GM12878 (cell line): ENCODE results near the gene MTSS2. TPM values are rescaled to one million over a fixed set of nuclear protein-coding genes. Genes with fewer than 3 reads are reported as not detected.

Source experiments
- ATAC-seq: fragments of 200-7000 bp; cut with Tn5 transposase; 3 replicates; pipeline ENCODE4 v1.9.1; 2020; ENCODE audit warnings: mild to moderate bottlenecking, moderate library complexity
- BruUV-seq: library from RNA; stranded (reverse); fragments of 400-500 nt; replicated peaks from 2 replicates; lab custom pipeline; 2021; lab: Mats Ljungman, UMichigan
- CTCF ChIA-PET: fragments of 300-600 bp; sonication (Branson Sonifier 250); formaldehyde crosslinking; extraction: SDS; loops from one replicate; lab custom pipeline; 2021; ENCODE audit warnings: inconsistent platforms; lab: Yijun Ruan, JAX
- POLR2A ChIA-PET: fragments of 350-600 bp; formaldehyde crosslinking; extraction: SDS; loops from one replicate; lab custom pipeline; 2021; ENCODE audit warnings: inconsistent platforms; lab: Charles Lee
- RAD21 ChIA-PET: fragments of 300-600 bp; sonication (Branson Sonifier 250); formaldehyde crosslinking; loops from one replicate; lab custom pipeline; 2023; ENCODE audit warnings: antibody characterized with exemption; ENCODE audit not compliant: unreplicated experiment; lab: Charles Lee
- SMC1A ChIA-PET: fragments of 300-600 bp; sonication (Branson Sonifier 250); formaldehyde crosslinking; loops from one replicate; lab custom pipeline; 2023; ENCODE audit not compliant: unreplicated experiment, uncharacterized antibody; lab: Charles Lee
- DNase-seq: peaks from one replicate; pipeline ENCODE4 v3.0.0-alpha.2; 2011; ENCODE audit warnings: low read depth, low spot score
- FAIRE-seq: peaks from 3 replicates; lab custom pipeline; 2011; peaks lifted over from hg19 to GRCh38; lab: Jason Lieb, UNC
- H2AFZ ChIP-seq: 2 replicates; pipeline ENCODE4 v1.6.0; 2011; ENCODE audit warnings: low read depth, low read length, control low read depth; ENCODE audit not compliant: control insufficient read depth
- H3K27ac ChIP-seq: 2 replicates; pipeline ENCODE4 v1.5.1; 2011; ENCODE audit warnings: control low read depth; ENCODE audit not compliant: control insufficient read depth, insufficient read depth
- H3K27me3 ChIP-seq, 2 experiments: replicated peaks in 1 of 2; 2 replicates each; pipeline versions ENCODE4 v1.6.0 to v1.6.1; 2011; ENCODE audit warnings: low read length in 1 of 2; ENCODE audit not compliant: control insufficient read depth in 2 of 2, insufficient read depth in 2 of 2
- H3K36me3 ChIP-seq, 2 experiments: 2 replicates each; pipeline ENCODE4 v1.5.1; 2011; ENCODE audit warnings: low read length in 1 of 2; ENCODE audit not compliant: control insufficient read depth in 2 of 2, insufficient read depth in 2 of 2
- H3K4me1 ChIP-seq: 2 replicates; pipeline ENCODE4 v1.6.1; 2011; ENCODE audit warnings: mild to moderate bottlenecking, low read length, moderate library complexity, mixed read lengths; ENCODE audit not compliant: control insufficient read depth, insufficient read depth
- H3K4me2 ChIP-seq: 2 replicates; pipeline ENCODE4 v1.6.0; 2011; ENCODE audit warnings: control low read depth; ENCODE audit not compliant: control insufficient read depth, insufficient read depth
- H3K4me3 ChIP-seq: fragments of 200-600 bp; sonication (generic); 2 replicates; pipeline ENCODE4 v1.5.1; 2016
- H3K79me2 ChIP-seq: 2 replicates; pipeline ENCODE4 v1.6.0; 2011; ENCODE audit warnings: low read length; ENCODE audit not compliant: control insufficient read depth, insufficient read depth
- H3K9ac ChIP-seq: 2 replicates; pipeline ENCODE4 v1.8.0; 2011; ENCODE audit warnings: low read length, control low read depth, mixed read lengths; ENCODE audit not compliant: control insufficient read depth, insufficient read depth
- H3K9me3 ChIP-seq: replicated peaks from 3 replicates; pipeline ENCODE4 v1.5.1; 2011; ENCODE audit warnings: mild to moderate bottlenecking, low read length; ENCODE audit not compliant: control insufficient read depth, insufficient read depth
- H4K20me1 ChIP-seq: 2 replicates; pipeline ENCODE4 v1.6.0; 2011; ENCODE audit not compliant: control insufficient read depth, insufficient read depth
- CBX3 ChIP-seq: fragments of 200-600 bp; sonication (generic); IDR thresholded peaks from 2 replicates; pipeline ENCODE4 v1.6.1; 2016; ENCODE audit warnings: low read depth, borderline replicate concordance
- CBX5 ChIP-seq: sonication (generic); IDR thresholded peaks from 2 replicates; pipeline ENCODE4 v1.6.1; 2016; ENCODE audit warnings: low read depth, moderate library complexity, mild to moderate bottlenecking, inconsistent platforms
- CEBPB ChIP-seq, 2 experiments: fragments of 150-350 bp in 1 of 2; IDR thresholded peaks; 2 replicates each; pipeline ENCODE4 v1.6.1; 2012 to 2014; ENCODE audit warnings: low read depth in 2 of 2, low read length in 2 of 2, borderline replicate concordance in 1 of 2, inconsistent platforms in 1 of 2
- HDAC2 ChIP-seq: fragments of 200-600 bp; sonication (generic); IDR thresholded peaks from 2 replicates; pipeline ENCODE4 v1.6.1; 2017
- IKZF1 ChIP-seq: fragments of 450-650 bp; conservative IDR thresholded peaks from 2 replicates; pipeline ENCODE4 v1.6.1; 2017; ENCODE audit warnings: antibody characterized with exemption, mild to moderate bottlenecking
- KLF5 ChIP-seq: fragments of 450-650 bp; IDR thresholded peaks from 2 replicates; pipeline ENCODE4 v1.6.1; 2014; ENCODE audit warnings: mild to moderate bottlenecking; ENCODE audit not compliant: partially characterized antibody
- MTA2 ChIP-seq: fragments of 450-650 bp; IDR thresholded peaks from 2 replicates; pipeline ENCODE4 v1.6.1; 2016; ENCODE audit warnings: low read depth, mild to moderate bottlenecking, moderate library complexity
- PAX5 ChIP-seq: IDR thresholded peaks from 2 replicates; pipeline ENCODE4 v1.6.1; 2011; ENCODE audit warnings: low read depth, low read length, borderline replicate concordance
- POU2F2 ChIP-seq: IDR thresholded peaks from 3 replicates; pipeline ENCODE4 v1.6.1; 2011; ENCODE audit warnings: low read depth, mild to moderate bottlenecking, low read length, borderline replicate concordance
- SMARCA5 ChIP-seq: fragments of 450-650 bp; IDR thresholded peaks from 2 replicates; pipeline ENCODE4 v1.6.1; 2017; ENCODE audit warnings: mild to moderate bottlenecking
- STAT1 ChIP-seq: fragments of 450-650 bp; conservative IDR thresholded peaks from 2 replicates; pipeline ENCODE4 v1.6.1; 2014; ENCODE audit warnings: antibody characterized with exemption, mild to moderate bottlenecking
- TCF7 ChIP-seq: IDR thresholded peaks from 2 replicates; pipeline ENCODE4 v1.6.1; 2014; ENCODE audit warnings: antibody characterized with exemption, borderline replicate concordance
- WGBS: methylation state at CpG from one replicate; pipeline ENCODE4 v1.1.6; 2016; ENCODE audit warnings: low lambda C conversion rate; ENCODE audit not compliant: insufficient replicate concordance, insufficient coverage; ENCODE audit errors: missing lambda C conversion rate; 5-methylcytosine and 5-hydroxymethylcytosine counted together
- in situ Hi-C: fragments of 300-500 bp; cut with MboI; formaldehyde crosslinking; loops from 9 replicates; pipeline ENCODE4 v1.14.3; 2018; ENCODE audit warnings: mixed read lengths
- intact Hi-C: fragments of 100-400 bp; cut with micrococcal nuclease; formaldehyde crosslinking; loops from one replicate; pipeline ENCODE4 v1.14.2; 2022; ENCODE audit not compliant: unreplicated experiment
- polyA plus RNA-seq, 11 experiments: library from polyadenylated mRNA; depleted of rRNA in 4 of 11; unstranded in 6 of 11; stranded (reverse) in 5 of 11; fragments of >200 nt; fragmentation: Nextera tagmentation in 4 of 11; fragmentation: Illumina TruSeq in 1 of 11; extraction: Ambion mirVana in 4 of 11; extraction: Trizol in 1 of 11; gene quantifications; 1 replicate in 1 of 11; 2 replicates in 10 of 11; pipeline versions ENCODE4 v1.2.1 to v1.2.3, GENCODE V29; 2011 to 2016; ENCODE audit warnings: inconsistent platforms in 2 of 11, missing spikeins in 2 of 11, low read depth in 1 of 11
- total RNA-seq, 4 experiments: library from RNA; depleted of rRNA in 3 of 4; stranded (reverse); fragments of >200 nt in 3 of 4; fragmentation: Illumina TruSeq in 1 of 4; extraction: Trizol in 1 of 4; gene quantifications; 2 replicates each; pipeline versions ENCODE4 v1.2.1 to v1.2.3, GENCODE V29; 2013 to 2021
- TF ChIP-seq, protein P1 (sequence below): fragments of 450-650 bp; IDR thresholded peaks from 2 replicates; pipeline ENCODE4 v1.6.1; 2017; ENCODE audit warnings: mild to moderate bottlenecking, moderate library complexity
- TF ChIP-seq, protein P2 (sequence below): fragments of 450-650 bp; IDR thresholded peaks from 2 replicates; pipeline ENCODE4 v1.6.1; 2018; ENCODE audit warnings: mild to moderate bottlenecking, low read depth, moderate library complexity; ENCODE audit not compliant: partially characterized antibody
- TF ChIP-seq, protein P3 (sequence below): IDR thresholded peaks from 2 replicates; pipeline ENCODE4 v1.6.1; 2012; ENCODE audit warnings: low read length, inconsistent platforms

The MTSS2 gene
- total and polyA plus RNA-seq, 10 of the 15 experiments (the other 5 are each of a cell fraction or from before 2014, with no cell fraction given), result under 0.01 to 0.51 (median 0.14) TPM; not detected in 4

DNA sequence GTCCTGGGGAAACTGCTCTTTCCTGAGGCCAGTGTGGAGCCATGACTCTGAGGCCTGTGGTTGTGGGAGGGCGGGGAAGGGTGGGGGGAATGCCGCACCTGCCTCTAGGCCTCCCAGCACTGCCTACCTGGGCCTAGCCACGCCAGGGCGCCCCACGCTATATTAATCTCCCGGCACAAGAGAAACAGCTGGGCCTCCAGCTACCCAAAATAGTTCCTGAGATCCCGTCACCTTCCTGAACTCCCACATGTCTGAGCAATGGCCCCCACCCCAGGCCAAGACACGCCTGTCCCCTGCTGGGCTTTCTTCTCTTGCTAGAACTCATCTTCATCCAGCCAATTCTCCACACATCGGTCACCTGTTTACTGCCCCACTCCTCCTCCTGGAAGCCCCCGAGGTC lies 13.0 kb upstream of the MTSS2 start:
- no peak overlapping the region for H3K9ac ChIP-seq
- no peak overlapping the region for H3K27ac ChIP-seq
- no peaks in the 10 kb centered on the region for H3K4me1 ChIP-seq
- POLR2A ChIA-PET, result no interaction called here
- FAIRE-seq (no peak), DNase-seq (no peak), ATAC-seq (no peak)
- peaks cover 0 to 2% of the 10 kb centered on the region in 2 experiments; a peak in 3 of 4 replicates for H3K36me3 ChIP-seq
- no peak overlapping the region for H2AFZ ChIP-seq
- H3K9me3 ChIP-seq, result no peaks in the 10 kb centered on the region
- BruUV-seq, result no TSS peak
- no peaks in the 10 kb centered on the region for H3K79me2 ChIP-seq
- RAD21 ChIA-PET, result no interaction called here
- 91% methylated on average over 10 of the region's 10 CpGs for WGBS
- no peaks in the 10 kb centered on the region for H3K27me3 ChIP-seq
- no peak overlapping the region for H3K4me2 ChIP-seq
- CTCF ChIA-PET, result no interaction called here
- SMC1A ChIA-PET, result interaction anchor here (0.6 kb wide), 1 partner anchor 21 kb away, joined by 4 read pairs; no protein-coding TSS in a partner anchor
- H3K4me3 ChIP-seq, result no peak overlapping the region
- intact Hi-C loops, result no loop called here
- in situ Hi-C loops, result no loop called here
- H4K20me1 ChIP-seq, result no peaks in the 10 kb centered on the region
- no peak for TF ChIP-seq SMARCA5
- no peak for TF ChIP-seq HDAC2
- no peak for TF ChIP-seq POU2F2
- no peak for TF ChIP-seq MTA2
- no peak for TF ChIP-seq CBX3
- no peak for TF ChIP-seq KLF5
- TF ChIP-seq PAX5, result no peak
- no peak for TF ChIP-seq CEBPB (IDR thresholded peaks at IDR 0.05; ENCODE audit: borderline replicate concordance in 1 of 2, low read depth in 2 of 2, low read length in 2 of 2)
- no peak for TF ChIP-seq TCF7
- no peak for TF ChIP-seq IKZF1
- TF ChIP-seq, protein P1, sequence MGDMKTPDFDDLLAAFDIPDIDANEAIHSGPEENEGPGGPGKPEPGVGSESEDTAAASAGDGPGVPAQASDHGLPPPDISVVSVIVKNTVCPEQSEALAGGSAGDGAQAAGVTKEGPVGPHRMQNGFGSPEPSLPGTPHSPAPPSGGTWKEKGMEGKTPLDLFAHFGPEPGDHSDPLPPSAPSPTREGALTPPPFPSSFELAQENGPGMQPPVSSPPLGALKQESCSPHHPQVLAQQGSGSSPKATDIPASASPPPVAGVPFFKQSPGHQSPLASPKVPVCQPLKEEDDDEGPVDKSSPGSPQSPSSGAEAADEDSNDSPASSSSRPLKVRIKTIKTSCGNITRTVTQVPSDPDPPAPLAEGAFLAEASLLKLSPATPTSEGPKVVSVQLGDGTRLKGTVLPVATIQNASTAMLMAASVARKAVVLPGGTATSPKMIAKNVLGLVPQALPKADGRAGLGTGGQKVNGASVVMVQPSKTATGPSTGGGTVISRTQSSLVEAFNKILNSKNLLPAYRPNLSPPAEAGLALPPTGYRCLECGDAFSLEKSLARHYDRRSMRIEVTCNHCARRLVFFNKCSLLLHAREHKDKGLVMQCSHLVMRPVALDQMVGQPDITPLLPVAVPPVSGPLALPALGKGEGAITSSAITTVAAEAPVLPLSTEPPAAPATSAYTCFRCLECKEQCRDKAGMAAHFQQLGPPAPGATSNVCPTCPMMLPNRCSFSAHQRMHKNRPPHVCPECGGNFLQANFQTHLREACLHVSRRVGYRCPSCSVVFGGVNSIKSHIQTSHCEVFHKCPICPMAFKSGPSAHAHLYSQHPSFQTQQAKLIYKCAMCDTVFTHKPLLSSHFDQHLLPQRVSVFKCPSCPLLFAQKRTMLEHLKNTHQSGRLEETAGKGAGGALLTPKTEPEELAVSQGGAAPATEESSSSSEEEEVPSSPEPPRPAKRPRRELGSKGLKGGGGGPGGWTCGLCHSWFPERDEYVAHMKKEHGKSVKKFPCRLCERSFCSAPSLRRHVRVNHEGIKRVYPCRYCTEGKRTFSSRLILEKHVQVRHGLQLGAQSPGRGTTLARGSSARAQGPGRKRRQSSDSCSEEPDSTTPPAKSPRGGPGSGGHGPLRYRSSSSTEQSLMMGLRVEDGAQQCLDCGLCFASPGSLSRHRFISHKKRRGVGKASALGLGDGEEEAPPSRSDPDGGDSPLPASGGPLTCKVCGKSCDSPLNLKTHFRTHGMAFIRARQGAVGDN, result no peak
- TF ChIP-seq CBX5, result no peak
- no peak for TF ChIP-seq STAT1
- TF ChIP-seq, protein P2, sequence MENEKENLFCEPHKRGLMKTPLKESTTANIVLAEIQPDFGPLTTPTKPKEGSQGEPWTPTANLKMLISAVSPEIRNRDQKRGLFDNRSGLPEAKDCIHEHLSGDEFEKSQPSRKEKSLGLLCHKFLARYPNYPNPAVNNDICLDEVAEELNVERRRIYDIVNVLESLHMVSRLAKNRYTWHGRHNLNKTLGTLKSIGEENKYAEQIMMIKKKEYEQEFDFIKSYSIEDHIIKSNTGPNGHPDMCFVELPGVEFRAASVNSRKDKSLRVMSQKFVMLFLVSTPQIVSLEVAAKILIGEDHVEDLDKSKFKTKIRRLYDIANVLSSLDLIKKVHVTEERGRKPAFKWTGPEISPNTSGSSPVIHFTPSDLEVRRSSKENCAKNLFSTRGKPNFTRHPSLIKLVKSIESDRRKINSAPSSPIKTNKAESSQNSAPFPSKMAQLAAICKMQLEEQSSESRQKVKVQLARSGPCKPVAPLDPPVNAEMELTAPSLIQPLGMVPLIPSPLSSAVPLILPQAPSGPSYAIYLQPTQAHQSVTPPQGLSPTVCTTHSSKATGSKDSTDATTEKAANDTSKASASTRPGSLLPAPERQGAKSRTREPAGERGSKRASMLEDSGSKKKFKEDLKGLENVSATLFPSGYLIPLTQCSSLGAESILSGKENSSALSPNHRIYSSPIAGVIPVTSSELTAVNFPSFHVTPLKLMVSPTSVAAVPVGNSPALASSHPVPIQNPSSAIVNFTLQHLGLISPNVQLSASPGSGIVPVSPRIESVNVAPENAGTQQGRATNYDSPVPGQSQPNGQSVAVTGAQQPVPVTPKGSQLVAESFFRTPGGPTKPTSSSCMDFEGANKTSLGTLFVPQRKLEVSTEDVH, result no peak
- TF ChIP-seq, protein P3, sequence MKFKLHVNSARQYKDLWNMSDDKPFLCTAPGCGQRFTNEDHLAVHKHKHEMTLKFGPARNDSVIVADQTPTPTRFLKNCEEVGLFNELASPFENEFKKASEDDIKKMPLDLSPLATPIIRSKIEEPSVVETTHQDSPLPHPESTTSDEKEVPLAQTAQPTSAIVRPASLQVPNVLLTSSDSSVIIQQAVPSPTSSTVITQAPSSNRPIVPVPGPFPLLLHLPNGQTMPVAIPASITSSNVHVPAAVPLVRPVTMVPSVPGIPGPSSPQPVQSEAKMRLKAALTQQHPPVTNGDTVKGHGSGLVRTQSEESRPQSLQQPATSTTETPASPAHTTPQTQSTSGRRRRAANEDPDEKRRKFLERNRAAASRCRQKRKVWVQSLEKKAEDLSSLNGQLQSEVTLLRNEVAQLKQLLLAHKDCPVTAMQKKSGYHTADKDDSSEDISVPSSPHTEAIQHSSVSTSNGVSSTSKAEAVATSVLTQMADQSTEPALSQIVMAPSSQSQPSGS, result no peak
